Hypothalamus (tissue), 51 donors: ENCODE data around the gene SQOR.

Experiments used
- DNase-seq, 51 donors: peaks; one replicate each; lab custom pipeline; 2025; lab: John Stamatoyannopoulos, UW

Gene SQOR

GRCh38 chr15:45703670-45704328, 69.0 kb downstream of the SQOR start:
- no peak for DNase-seq

GRCh38 chr15:45704329-45705249, 69.8 kb downstream of the SQOR start:
- peak in 1 of 51 donors; percentile 4 for DNase-seq

GRCh38 chr15:45705510-45706473, 71.0 kb downstream of the SQOR start:
- peak in 48 of 51 donors; percentile 6 to 83 (median 47) for DNase-seq

- DNase-seq: no peak
These were observed 75.8 kb downstream of the SQOR start for GRCh38 chr15:45710657-45711056.

- peak in 27 of 51 donors; percentile 4 to 55 (median 26) for DNase-seq
These were observed 80.0 kb downstream of the SQOR start for GRCh38 chr15:45714590-45715488.

- no peak for DNase-seq
These were observed 80.7 kb downstream of the SQOR start for GRCh38 chr15:45715528-45715927.

GRCh38 chr15:45719490-45719889, 84.7 kb downstream of the SQOR start:
- DNase-seq: no peak

- DNase-seq: no peak
These were observed 85.4 kb downstream of the SQOR start for GRCh38 chr15:45720183-45720582.

GRCh38 chr15:45728641-45729040, 93.8 kb downstream of the SQOR start:
- DNase-seq: no peak

GRCh38 chr15:45729141-45729540, 94.3 kb downstream of the SQOR start:
- no peak for DNase-seq

- no peak for DNase-seq
These were observed 96.5 kb downstream of the SQOR start for GRCh38 chr15:45731343-45731742.

- DNase-seq: peak in 9 of 51 donors; percentile 2 to 21 (median 9)
These were observed 97.8 kb downstream of the SQOR start for GRCh38 chr15:45732662-45733061.

- no peak for DNase-seq
These were observed 99.5 kb downstream of the SQOR start for GRCh38 chr15:45734260-45734711.
